ENCODE measurements around the gene PDZD2. TPM values are rescaled to one million over a fixed set of nuclear protein-coding genes. Genes with fewer than 3 reads are reported as not detected.

Gene PDZD2
- total RNA-seq, 1 donor from 2014 or later, result 42.7 TPM

DNA sequence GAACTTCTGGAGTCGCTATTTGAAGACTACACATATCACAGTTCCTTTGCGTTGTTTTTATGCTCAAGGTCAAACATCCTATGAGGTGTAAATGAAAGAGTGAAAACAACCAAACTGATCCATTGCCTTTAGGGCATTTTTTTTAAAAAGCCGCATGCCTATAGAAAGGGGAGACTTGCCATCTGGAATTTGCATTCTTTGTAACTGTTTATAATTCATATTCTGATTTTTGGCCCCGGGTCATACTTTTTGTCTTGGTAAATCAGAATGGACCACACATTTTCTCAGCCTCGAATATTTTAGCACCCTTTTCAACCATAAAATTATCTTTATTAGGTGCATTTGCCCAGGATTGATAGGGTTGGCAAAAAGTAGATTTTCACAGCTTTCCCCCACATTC lies 347.2 kb downstream of the PDZD2 start:
- H3K27ac ChIP-seq, result no peak overlapping the region
- H3K9me3 ChIP-seq, result no peaks in the 10 kb centered on the region
- no peak for TF ChIP-seq POLR2AphosphoS5 (IDR thresholded peaks at IDR 0.05; ENCODE audit: insufficient read depth in 1 of 2, low read depth in 1 of 2)
- intact Hi-C loops (cut with DNase I), result no loop called here
- no peak overlapping the region for H3K4me3 ChIP-seq
- no peaks in the 10 kb centered on the region for H3K36me3 ChIP-seq
- H3K4me1 ChIP-seq, result peaks cover 13% of the 10 kb centered on the region
- DNase-seq (ENCODE audit: extremely low spot score in 2 of 2), result no peak
- no peaks in the 10 kb centered on the region for H3K27me3 ChIP-seq

DNA sequence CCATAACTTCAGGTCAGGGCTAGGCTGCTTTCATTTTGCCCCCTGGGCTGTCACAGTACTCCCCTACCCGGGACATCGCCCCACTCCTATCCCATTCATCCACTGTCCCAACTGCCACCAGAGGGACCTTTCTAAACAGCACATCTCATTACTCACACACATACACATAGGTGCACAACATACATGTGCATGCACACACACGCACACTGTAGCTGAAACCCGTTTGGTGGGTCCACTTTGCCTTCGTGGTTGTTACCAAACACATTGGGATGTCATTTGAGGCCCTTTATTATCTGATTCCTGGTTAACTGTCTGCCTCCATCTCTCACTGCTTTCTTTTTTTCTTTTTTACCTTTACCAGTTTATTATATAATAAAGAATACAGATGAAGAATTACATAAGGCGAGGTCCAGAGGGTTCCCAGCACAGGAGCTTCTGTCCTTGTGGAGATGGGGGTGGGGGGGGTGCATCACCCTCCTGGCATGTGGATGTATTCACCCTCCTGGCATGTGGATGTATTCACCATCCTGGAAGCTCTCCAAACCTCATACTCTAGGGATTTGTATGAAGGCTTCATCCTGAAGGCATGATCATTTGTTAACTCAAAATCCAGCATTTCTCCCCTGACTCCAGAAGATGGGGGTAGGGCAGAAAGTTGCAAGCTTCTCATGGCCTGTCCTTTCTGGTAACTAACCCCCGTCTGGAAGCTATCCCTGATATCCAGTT lies 349.2 kb downstream of the PDZD2 start:
- Histone ChIP-seq H3K4me1 (peaks cover 13% of the 10 kb centered on the region), H3K36me3 (no peaks in the 10 kb centered on the region), H3K27me3 (no peaks in the 10 kb centered on the region), H3K9me3 (no peaks in the 10 kb centered on the region), H3K4me3 (no peak overlapping the region), H3K27ac (no peak overlapping the region)
- DNase-seq (ENCODE audit: extremely low spot score in 2 of 2), result no peak
- TF ChIP-seq POLR2AphosphoS5 (IDR thresholded peaks at IDR 0.05; ENCODE audit: insufficient read depth in 1 of 2, low read depth in 1 of 2) (no peak), POLR2A (IDR thresholded peaks at IDR 0.05) (no peak)
- TF ChIP-seq, protein P1, sequence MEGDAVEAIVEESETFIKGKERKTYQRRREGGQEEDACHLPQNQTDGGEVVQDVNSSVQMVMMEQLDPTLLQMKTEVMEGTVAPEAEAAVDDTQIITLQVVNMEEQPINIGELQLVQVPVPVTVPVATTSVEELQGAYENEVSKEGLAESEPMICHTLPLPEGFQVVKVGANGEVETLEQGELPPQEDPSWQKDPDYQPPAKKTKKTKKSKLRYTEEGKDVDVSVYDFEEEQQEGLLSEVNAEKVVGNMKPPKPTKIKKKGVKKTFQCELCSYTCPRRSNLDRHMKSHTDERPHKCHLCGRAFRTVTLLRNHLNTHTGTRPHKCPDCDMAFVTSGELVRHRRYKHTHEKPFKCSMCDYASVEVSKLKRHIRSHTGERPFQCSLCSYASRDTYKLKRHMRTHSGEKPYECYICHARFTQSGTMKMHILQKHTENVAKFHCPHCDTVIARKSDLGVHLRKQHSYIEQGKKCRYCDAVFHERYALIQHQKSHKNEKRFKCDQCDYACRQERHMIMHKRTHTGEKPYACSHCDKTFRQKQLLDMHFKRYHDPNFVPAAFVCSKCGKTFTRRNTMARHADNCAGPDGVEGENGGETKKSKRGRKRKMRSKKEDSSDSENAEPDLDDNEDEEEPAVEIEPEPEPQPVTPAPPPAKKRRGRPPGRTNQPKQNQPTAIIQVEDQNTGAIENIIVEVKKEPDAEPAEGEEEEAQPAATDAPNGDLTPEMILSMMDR (IDR thresholded peaks at IDR 0.05), result no peak
- intact Hi-C loops (cut with DNase I), result no loop called here

DNA sequence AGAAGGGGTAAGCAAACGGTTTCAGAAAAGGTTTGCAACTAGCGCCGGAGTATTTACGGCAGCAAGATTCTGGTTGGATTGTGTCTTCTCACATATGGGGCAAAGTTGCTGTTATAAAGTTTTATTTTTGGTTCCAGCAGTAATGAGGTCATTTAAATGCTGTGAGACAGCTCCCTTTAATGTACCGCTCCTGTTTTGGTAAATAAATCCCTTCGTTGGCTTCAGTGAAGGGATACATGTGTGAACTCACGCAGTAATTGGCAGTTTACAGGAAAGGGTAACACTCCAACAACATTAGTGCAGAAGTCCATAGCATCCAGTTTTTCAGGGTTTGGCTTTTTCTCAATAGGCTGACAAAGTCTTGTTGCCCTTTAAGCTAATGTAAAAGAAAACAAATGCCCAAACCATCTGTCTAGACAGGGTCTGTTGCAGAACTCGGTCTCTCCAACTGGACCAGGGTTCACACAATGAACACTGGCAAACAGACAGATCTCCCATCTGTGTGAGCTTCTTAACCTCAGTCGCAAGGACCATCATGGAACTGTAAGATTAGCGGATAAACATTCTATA lies 351.2 kb downstream of the PDZD2 start:
- no peaks in the 10 kb centered on the region for H3K9me3 ChIP-seq
- TF ChIP-seq, protein P1 (IDR thresholded peaks at IDR 0.05), result no peak
- TF ChIP-seq POLR2AphosphoS5 (IDR thresholded peaks at IDR 0.05; ENCODE audit: insufficient read depth in 1 of 2, low read depth in 1 of 2) (no peak), POLR2A (IDR thresholded peaks at IDR 0.05) (no peak)

DNA sequence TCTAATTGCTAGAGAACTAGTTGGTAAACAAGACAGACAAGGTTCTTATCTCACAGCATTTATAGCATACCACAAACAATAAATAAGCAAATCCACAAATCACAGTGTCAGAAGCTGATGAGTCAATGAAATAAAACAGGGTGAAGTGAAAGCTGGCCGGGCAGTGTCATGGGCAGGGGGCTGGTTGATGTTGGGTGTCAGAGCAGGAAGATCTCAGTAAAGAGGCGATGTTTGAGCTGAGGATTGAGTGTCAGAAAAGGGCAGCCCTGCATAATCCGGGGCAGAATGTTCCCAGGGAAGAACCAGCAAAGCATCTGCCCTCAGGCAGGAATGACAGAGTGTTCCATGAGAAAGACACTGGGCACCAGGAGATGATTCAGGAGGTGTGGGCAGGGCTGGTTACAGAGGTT lies 351.8 kb downstream of the PDZD2 start:
- Histone ChIP-seq H3K27ac (no peak overlapping the region), H3K4me1 (peaks cover 13% of the 10 kb centered on the region), H3K9me3 (no peaks in the 10 kb centered on the region), H3K36me3 (no peaks in the 10 kb centered on the region), H3K27me3 (no peaks in the 10 kb centered on the region), H3K4me3 (no peak overlapping the region)
- intact Hi-C loops (cut with DNase I), result no loop called here
- DNase-seq (ENCODE audit: extremely low spot score in 2 of 2), result no peak
- no peak for TF ChIP-seq POLR2AphosphoS5 (IDR thresholded peaks at IDR 0.05; ENCODE audit: insufficient read depth in 1 of 2, low read depth in 1 of 2)
- no peak for TF ChIP-seq POLR2A (IDR thresholded peaks at IDR 0.05)
- TF ChIP-seq, protein P1 (IDR thresholded peaks at IDR 0.05), result no peak

More for the DNA sequence above, 351.2 kb downstream of the PDZD2 start:
- no peaks in the 10 kb centered on the region for H3K36me3 ChIP-seq
- intact Hi-C loops (cut with DNase I), result no loop called here
- H3K27ac ChIP-seq, result peak overlapping the region; percentile 50
- DNase-seq (ENCODE audit: extremely low spot score in 2 of 2), result no peak
- no peak overlapping the region for H3K4me3 ChIP-seq
- no peaks in the 10 kb centered on the region for H3K27me3 ChIP-seq
- peaks cover 13% of the 10 kb centered on the region for H3K4me1 ChIP-seq

DNA sequence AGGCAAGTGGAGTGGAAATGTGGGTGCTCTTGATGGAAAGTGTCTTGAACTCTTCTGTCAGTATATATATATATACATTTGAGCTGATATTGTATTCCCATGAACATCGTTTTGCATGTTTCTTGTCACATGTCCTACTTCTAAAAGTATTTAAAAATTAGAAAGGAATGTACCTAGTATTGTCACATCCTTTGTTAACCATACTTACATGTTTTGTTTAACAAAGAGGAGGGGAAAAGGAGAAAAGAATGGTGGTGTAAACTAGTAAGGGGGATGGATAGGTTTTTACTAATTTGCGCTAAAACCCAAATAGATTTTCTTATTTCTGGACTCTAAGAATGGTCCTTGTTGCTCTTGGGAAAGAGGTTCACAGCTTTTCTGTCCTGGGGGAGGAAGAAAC lies 353.4 kb downstream of the PDZD2 start:
- no peaks in the 10 kb centered on the region for H3K36me3 ChIP-seq
- H3K4me3 ChIP-seq, result no peak overlapping the region
- H3K27ac ChIP-seq, result no peak overlapping the region
- no peak for DNase-seq (ENCODE audit: extremely low spot score in 2 of 2)
- H3K27me3 ChIP-seq, result no peaks in the 10 kb centered on the region
- TF ChIP-seq, protein P1 (IDR thresholded peaks at IDR 0.05), result no peak
- TF ChIP-seq POLR2AphosphoS5 (IDR thresholded peaks at IDR 0.05; ENCODE audit: insufficient read depth in 1 of 2, low read depth in 1 of 2) (no peak), POLR2A (IDR thresholded peaks at IDR 0.05) (no peak)
- H3K9me3 ChIP-seq, result no peaks in the 10 kb centered on the region
- H3K4me1 ChIP-seq, result peaks cover 13% of the 10 kb centered on the region
- intact Hi-C loops (cut with DNase I), result no loop called here

All from vagina (tissue), 2 donors.